Endothelial cell of umbilical vein (primary cell): ENCODE data around the gene SMAD7.

Source experiments
- CTCF ChIP-seq, 2 donors: IDR thresholded peaks; 1 replicate in 1 of 2; 2 replicates in 1 of 2; pipeline ENCODE4 v1.5.1; 2011; ENCODE audit warnings: low read length in 2 of 2, mild to moderate bottlenecking in 2 of 2, moderate library complexity in 2 of 2, control low read depth in 1 of 2, inconsistent platforms in 1 of 2, low read depth in 1 of 2; ENCODE audit not compliant: insufficient read depth in 1 of 2; ENCODE audit errors: extremely low read depth in 1 of 2
- GATA2 ChIP-seq: IDR thresholded peaks from 2 replicates; pipeline ENCODE4 v1.7.0; 2011; ENCODE audit warnings: low read depth, mild to moderate bottlenecking, moderate library complexity, mixed read lengths, low read length; ENCODE audit not compliant: insufficient read length, insufficient read depth
- JUN ChIP-seq: IDR thresholded peaks from 2 replicates; pipeline ENCODE4 v1.6.1; 2011; ENCODE audit warnings: borderline replicate concordance, low read depth; ENCODE audit not compliant: insufficient read length, insufficient read depth
- POLR2A ChIP-seq: IDR thresholded peaks from 2 replicates; pipeline ENCODE4 v1.6.1; 2012; ENCODE audit warnings: low read depth, mild to moderate bottlenecking, control low read depth, low read length
- POLR2AphosphoS5 ChIP-seq: IDR thresholded peaks from 2 replicates; pipeline ENCODE4 v1.6.1; 2012; ENCODE audit warnings: low read depth, mild to moderate bottlenecking, control low read depth, low read length, moderate library complexity; ENCODE audit not compliant: insufficient read depth

- no peak for TF ChIP-seq CTCF (IDR thresholded peaks at IDR 0.05; ENCODE audit: extremely low read depth in 1 of 2, insufficient read depth in 1 of 2, low read depth in 1 of 2, low read length in 2 of 2)
- TF ChIP-seq GATA2, result no peak
- no peak for TF ChIP-seq JUN
- TF ChIP-seq POLR2A, result no peak
- TF ChIP-seq POLR2AphosphoS5, result no peak
These were observed 63.4 kb downstream of the SMAD7 start for GRCh38 chr18:48887294-48887904.
